BE2C (cell line): ENCODE results near the gene BTBD17.
A peak's percentile ranks its signal among the peaks of the same experiment; 100 is the strongest.

Experiments used
- DNase-seq: peaks from one replicate; pipeline ENCODE4 v3.0.0-alpha.2; 2020
- H3K27me3 ChIP-seq: fragments of 250-450 bp; sonication (Bioruptor Pico); 2 replicates; pipeline ENCODE4 v1.5.1; 2020; ENCODE audit warnings: mild to moderate bottlenecking
- H3K36me3 ChIP-seq: fragments of 250-450 bp; sonication (Bioruptor Pico); 2 replicates; pipeline ENCODE4 v1.5.1; 2020; ENCODE audit warnings: mild to moderate bottlenecking
- H3K4me1 ChIP-seq: fragments of 250-450 bp; sonication (Bioruptor Pico); 2 replicates; pipeline ENCODE4 v1.5.1; 2020
- H3K4me3 ChIP-seq: 2 replicates; pipeline ENCODE4 v1.5.1; 2011; ENCODE audit warnings: low read depth, low read length
- H3K9me3 ChIP-seq: fragments of 250-450 bp; sonication (Bioruptor Pico); 2 replicates; pipeline ENCODE4 v1.5.1; 2020
- CTCF ChIP-seq: IDR thresholded peaks from 2 replicates; pipeline ENCODE4 v1.5.1; 2012; ENCODE audit warnings: mild to moderate bottlenecking, low read depth, low read length

The BTBD17 gene

GRCh38 chr17:74332017-74332650 lies 29.5 kb downstream of the BTBD17 start:
- no peak for TF ChIP-seq CTCF
- Histone ChIP-seq H3K9me3 (peaks cover 5% of the 10 kb centered on the region; the same call in 1 of the 2 replicates), H3K4me3 (no peak overlapping the region), H3K4me1 (no peaks in the 10 kb centered on the region), H3K36me3 (no peaks in the 10 kb centered on the region), H3K27me3 (0 out of 2 replicates have a peak, but pooled peaks cover 3% of the 10 kb centered on the region)
- DNase-seq: no peak

DNA sequence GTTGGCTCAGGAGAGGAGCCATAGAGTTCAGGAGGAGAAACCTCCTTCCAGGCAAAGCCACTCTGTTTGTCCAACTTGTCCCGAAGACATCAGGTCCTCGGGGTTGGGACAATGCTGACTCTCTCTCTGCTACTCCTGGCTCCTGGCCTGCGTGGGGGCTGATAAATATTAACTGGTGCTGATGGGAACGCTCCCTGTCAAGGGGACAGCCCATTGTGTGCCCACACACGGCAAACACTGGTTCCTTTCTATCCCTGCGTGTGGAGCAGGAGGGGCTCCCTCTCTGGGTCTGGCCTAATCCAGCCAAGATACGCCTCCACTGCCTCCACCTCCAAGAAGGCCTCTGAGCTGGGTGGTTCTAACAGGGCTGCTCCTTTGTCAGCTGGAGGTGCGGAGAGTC lies 31.2 kb downstream of the BTBD17 start:
- Histone ChIP-seq H3K27me3 (peaks cover 16% of the 10 kb centered on the region), H3K9me3 (peaks cover 5% of the 10 kb centered on the region; the same call in 1 of the 2 replicates), H3K4me3 (no peak overlapping the region), H3K4me1 (no peaks in the 10 kb centered on the region), H3K36me3 (no peaks in the 10 kb centered on the region)
- no peak for TF ChIP-seq CTCF
- DNase-seq: no peak

DNA sequence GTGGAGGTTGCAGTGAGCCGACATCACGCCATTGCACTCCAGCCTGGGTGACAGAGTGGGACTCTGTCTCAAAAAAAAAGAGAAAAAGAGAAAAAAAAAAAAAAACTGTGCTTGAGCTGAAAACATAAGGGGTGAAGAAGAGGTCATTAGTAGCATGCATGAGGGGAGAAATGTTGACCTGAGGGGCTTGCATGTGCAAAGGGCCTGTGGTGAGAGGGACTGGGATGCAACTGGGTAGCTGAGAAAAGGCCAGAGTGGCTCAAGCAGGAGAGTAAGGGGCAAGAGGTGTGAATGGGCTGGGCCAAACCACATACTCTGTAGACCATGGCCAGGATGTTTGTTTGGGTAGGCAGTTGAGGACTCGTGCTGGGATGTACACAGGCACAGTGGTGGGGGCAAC lies 32.3 kb downstream of the BTBD17 start:
- Histone ChIP-seq H3K27me3 (peaks cover 21% of the 10 kb centered on the region), H3K9me3 (peaks cover 4% of the 10 kb centered on the region; the same call in 1 of the 2 replicates), H3K4me1 (no peaks in the 10 kb centered on the region), H3K36me3 (no peaks in the 10 kb centered on the region), H3K4me3 (no peak overlapping the region)
- no peak for TF ChIP-seq CTCF
- no peak for DNase-seq

DNA sequence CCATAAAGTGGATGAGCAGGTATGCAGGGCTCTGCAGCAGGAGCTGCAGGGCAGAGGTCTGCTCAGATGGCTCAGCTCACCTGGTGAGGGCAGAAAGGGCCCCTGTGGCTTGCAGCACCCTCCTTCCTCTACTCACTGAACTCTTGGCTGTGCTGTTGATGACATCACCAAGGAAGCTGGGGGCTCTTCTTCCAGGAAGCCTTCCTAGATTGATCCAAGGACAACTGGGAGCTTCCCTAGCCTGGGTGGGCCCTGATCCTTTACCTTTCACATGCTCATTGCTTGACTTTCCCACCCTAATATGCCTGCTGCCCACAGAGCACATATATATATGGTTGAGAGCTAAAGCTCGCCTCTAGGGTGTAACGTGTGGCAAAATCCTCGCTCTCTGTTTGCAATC lies 33.2 kb downstream of the BTBD17 start:
- Histone ChIP-seq H3K36me3 (no peaks in the 10 kb centered on the region), H3K4me3 (no peak overlapping the region), H3K4me1 (no peaks in the 10 kb centered on the region), H3K9me3 (no peaks in the 10 kb centered on the region), H3K27me3 (peaks cover 21% of the 10 kb centered on the region)
- DNase-seq: no peak
- no peak for TF ChIP-seq CTCF

DNA sequence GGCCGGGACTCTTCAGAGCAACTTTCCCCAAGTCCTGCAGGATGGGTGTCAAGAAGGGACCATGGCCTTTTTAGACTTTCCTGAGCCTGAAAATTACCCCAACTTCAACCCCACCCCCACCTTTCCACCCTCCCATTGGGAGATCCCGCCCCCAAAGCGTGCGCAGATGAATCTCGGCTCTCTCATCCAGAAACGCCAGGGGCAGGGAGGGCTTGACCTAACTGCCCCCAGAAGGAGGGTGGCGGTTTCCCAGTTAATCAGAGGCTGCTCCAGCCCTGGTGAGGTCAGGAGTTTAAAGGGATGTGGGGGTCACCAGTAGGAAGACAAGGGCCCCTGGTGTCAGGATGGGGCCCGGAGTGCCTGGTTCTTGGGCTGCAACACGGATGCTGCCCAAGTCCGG lies 35.2 kb downstream of the BTBD17 start:
- Histone ChIP-seq H3K36me3 (no peaks in the 10 kb centered on the region), H3K27me3 (peaks cover 21% of the 10 kb centered on the region), H3K4me1 (no peaks in the 10 kb centered on the region), H3K9me3 (no peaks in the 10 kb centered on the region), H3K4me3 (peak overlapping the region; percentile 46)
- no peak for DNase-seq
- no peak for TF ChIP-seq CTCF

DNA sequence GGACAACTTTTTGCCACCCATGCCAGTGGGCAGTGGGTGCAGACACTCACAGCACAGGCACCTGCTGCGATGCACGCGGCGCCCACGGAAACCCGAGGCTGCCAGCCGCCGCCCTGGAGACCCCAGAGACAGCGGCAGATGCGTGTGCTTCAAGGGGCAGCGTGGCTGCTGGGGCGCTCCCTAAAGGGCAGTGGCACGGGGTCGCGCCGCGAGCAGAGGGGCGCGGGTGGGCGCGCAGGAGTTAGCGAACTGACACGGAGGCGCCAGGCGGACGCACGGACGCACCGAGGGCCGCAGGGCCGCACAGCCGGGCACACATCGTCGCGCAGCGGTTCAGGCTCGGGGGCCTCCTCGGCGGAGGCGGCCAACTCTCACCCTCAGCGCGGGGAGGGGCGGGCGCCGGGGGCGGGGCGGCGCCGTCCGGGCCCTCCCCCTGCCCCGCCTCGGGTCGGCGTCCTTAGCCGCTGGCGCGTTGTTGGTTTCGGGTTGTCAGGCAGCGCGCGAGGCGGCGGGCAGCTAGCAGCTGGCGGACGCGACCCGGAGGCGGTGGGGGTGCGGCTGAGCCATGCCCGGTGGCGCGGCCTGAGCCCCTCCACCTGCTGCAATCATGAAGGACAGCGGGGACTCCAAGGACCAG lies 35.8 kb downstream of the BTBD17 start, which contains the start of gene KIF19:
TSS of gene KIF19 (plus strand) at position 484 of the 637 bp plus-strand sequence. CDS start at position 608, 124 bp downstream.
- peak; percentile 59 for DNase-seq
- no peaks in the 10 kb centered on the region for H3K36me3 ChIP-seq
- TF ChIP-seq CTCF: no peak
- no peaks in the 10 kb centered on the region for H3K9me3 ChIP-seq
- no peaks in the 10 kb centered on the region for H3K4me1 ChIP-seq
- H3K27me3 ChIP-seq: peaks cover 21% of the 10 kb centered on the region
- H3K4me3 ChIP-seq: peak within 1 kb of the TSS; percentile 46
